HG02610 (cell line): ENCODE measurements around the gene CXCR4.
A peak's percentile ranks its signal among the peaks of the same experiment; 100 is the strongest.

Source experiments
- ATAC-seq: cut with Tn5 transposase; IDR thresholded peaks from one replicate; pipeline ENCODE4 v1.9.1; 2021; ENCODE audit warnings: mild to moderate bottlenecking, moderate library complexity; ENCODE audit not compliant: unreplicated experiment

CXCR4 gene

DNA sequence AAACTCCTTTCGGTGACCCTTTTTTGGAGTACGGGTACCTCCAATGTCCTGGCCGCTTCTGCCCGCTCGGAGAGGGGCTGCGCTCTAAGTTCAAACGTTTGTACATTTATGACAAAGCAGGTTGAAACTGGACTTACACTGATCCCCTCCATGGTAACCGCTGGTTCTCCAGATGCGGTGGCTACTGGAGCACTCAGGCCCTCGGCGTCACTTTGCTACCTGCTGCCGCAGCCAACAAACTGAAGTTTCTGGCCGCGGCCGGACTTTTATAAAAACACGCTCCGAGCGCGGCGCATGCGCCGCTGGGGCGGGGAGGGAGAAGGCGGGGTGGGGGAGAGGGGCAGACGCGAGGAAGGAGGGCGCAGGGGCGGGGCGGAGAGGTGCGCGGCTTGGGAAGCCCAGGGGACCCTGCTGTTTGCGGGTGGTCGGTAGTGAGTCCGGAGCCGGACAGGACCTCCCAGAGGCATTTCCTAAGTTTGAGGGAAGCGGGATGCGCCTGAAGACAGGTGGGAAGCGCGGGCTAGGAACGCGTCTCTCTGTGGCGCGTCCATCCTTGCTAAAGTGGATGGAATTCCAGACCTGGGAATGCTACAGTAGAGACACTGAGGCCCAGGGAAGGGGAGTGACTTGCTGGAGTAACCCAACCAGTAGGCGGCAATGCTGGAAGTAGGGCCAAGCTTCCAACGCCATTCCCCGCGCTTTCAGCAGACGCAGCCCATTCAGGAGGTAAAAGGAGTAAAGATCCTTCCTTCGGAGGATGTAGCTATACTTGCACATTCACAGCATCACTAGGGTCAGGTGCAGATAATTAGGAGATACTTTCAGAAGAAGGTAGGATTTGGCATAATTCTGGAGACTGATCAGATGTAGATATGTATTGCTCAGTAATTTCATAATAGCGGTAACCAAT is at the start of gene CXCR4:
Gene CXCR4 (minus strand): TSS at position 241 of the 910 bp plus-strand sequence. CDS start 89 bp downstream, at position 152.
- no peak for ATAC-seq

DNA sequence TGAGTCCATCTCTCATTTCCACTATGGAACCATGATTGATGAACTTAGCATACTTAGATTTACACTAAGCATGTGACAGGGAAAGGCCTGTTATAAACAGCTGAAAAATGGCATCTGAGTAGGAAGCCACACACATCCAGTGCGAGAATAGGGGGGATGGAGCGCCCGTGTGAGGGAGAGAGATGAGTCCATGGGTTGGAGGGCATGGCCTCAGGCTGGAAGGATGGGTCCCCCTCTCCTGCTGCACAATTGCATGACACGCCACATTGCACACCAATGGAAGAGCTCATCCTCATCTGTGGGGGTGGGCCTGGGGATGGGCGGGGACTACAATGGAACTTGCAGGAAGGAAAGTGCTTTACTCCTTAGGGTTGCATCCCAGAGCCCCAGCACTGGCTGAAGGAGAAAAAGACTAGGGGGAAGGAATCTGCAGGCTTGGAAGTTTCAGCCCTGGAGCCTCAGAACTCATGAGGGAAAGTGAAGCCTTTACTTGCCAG is 46.4 kb upstream of the CXCR4 start:
- ATAC-seq: no peak

DNA sequence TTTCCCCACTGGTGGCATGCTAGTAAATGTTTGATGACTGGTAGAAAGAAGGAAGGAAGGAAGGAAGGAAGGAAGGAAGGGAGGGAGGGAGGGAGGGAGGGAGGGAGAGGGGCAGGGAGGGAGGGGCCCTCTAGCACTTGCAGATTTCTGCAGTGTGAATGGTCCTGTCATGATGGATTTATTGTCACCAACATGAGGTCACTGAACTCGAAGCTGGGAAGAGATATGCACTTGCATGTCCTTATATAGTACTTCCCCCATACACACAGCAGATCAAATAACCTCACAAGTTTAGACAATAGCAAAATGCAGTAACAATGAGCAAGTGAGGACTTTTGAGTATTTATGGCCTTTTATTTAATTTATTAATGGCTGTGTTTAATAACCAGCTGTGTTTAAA is 44.5 kb upstream of the CXCR4 start:
- no peak for ATAC-seq

DNA sequence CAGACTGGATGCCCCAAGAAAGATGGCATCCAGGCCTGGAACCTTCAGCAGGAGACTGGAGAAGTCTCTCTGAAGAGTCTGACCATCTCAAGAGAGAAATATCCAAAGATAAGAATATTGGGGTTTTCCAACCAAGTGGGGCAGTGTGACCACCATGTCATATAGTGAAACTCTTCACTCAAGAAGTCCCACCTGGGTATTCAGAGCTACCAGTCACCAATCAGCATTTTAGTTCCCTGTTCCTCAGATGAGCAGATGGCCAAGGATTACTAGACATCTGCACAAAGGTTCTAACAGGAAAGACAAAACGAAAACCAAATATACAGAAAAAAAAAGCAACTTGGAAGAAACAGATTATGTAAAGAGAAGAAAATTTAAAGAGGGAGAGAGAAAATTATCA is 38.5 kb upstream of the CXCR4 start:
- no peak for ATAC-seq

DNA sequence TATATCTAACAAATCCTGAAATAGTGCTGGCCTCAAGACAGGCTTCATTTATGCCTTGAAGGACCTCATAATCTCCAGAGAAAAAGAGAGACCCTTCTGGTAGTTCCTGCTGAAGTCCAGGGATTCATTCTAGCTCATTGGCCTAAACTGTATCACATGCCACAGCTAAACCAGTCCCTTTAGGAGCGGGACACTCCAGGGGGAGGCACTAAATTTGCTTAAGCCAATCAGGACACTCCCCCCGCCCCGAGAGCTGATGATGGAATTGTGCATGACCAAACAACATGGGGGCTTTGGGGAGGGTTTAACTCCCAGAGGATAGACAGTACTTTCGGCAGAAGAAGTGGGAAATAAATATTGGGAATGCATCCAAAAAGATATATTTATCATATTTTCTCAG is 36.4 kb upstream of the CXCR4 start:
- ATAC-seq: no peak

DNA sequence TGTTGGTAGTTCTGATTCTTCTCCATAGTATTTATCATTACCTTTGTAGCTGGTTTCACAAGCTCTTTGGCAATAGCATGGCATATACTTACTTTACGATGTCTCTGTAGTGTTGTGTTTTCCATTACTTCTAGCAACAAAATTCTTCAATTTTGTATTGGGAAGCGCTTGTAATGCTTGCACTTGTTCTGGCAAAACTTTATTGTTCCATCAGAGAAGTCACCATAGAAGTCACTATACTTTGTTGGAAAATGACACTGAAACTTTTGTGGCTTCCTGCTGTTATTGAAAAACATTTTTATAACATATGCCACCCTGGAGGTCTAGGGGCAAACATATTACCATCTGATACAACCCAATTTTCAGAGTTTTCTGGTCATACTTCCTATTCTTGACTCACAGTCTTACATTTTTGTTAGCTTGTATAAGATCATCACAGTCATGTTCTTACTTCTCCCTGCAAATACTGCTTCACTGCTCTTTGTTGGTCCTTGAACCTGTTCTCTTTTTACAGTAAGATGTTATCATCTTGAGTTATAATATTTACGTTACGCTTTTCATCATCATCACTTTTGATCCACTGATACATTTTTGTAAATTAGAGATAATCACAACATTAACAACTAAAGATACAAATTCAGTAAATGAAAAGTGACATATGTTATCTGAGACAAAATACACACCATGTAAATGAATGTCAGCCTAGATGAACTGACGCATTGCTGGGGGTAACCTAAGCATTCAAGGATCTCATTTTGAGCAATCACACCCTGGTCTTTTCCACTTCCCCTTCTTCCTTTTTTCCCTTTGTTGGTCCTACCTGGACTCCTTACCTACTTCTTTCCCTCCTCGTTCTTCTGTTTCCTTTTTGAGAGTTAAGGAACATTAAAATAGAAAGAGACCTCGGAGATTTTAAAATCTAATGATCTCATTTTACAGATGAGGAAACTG is 33.3 kb upstream of the CXCR4 start:
- no peak for ATAC-seq

DNA sequence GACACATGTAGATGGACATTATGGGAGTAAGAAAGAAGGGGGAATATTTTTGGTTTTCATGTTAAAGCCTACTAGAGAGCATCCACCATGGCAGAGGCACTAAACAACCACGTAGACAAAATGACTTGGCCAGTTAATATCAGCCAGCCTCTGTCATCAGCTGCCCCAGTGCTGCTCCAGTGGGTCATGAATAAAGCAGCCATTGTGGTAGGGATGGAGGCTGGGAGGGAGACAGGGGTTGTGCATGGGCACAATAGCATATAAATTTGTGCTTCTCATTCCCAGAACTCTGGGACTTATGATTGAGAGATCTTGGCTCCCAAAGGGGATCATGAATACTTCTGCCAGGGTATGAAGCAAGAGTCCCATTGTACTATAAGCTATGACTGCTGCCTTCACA is 31.1 kb upstream of the CXCR4 start:
- ATAC-seq: no peak

DNA sequence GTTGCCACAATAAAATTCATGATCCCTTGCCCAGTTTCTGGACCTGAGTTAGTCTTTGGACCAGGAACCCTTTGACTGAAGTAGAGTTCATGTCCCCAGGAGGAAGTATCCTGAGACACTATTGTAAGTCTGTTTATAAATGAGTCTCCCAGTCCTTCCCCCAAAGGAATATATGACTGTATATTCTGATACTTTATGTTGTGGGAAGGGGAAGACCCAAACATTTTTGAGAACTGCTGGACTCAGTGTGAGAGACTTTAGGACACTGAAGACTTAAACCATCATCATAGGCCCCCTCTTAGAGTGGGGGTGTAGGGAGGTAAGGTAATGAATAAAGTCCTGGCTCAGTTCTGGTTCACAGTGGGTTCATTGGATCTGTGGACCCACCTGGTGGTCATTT is 28.6 kb upstream of the CXCR4 start:
- ATAC-seq: no peak

DNA sequence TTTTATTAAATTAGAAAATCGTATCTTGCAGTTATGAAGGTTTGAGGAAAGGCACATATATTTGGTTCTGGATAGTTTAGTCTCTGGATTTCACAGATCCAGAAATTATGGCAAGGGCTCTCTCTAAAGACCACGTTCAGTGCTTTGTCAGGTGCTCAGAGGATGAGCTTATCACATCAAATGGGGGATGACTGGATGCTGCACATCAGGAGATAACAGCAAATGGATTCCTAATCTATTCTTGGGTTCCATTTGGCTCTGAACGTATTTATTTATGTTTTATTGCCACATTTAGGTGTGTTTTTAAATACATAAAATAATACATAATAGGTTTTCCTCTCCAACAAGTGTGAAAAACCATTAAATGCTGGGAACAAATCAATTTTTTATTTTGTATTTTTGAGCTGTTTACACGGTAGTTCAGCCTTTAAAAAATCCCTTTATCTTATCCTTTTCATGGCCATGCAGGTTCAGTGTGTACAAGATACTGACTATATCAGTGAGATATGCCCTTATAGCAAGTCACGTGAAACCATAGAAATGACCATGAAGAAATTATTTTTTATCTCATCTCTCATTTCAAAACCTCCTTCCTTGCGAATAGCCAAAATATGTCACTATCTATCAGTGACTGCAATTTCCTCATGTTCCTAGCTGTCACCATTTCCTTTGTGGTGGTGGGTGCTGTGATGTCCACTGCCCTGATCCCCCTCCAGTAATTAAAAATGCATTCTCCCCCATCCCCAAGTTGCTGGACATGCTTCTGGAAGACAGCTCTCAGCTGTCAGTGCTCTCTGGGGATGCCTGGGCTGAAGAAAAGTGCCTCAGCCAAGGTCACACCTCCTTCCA is 25.9 kb upstream of the CXCR4 start:
- ATAC-seq: no peak

DNA sequence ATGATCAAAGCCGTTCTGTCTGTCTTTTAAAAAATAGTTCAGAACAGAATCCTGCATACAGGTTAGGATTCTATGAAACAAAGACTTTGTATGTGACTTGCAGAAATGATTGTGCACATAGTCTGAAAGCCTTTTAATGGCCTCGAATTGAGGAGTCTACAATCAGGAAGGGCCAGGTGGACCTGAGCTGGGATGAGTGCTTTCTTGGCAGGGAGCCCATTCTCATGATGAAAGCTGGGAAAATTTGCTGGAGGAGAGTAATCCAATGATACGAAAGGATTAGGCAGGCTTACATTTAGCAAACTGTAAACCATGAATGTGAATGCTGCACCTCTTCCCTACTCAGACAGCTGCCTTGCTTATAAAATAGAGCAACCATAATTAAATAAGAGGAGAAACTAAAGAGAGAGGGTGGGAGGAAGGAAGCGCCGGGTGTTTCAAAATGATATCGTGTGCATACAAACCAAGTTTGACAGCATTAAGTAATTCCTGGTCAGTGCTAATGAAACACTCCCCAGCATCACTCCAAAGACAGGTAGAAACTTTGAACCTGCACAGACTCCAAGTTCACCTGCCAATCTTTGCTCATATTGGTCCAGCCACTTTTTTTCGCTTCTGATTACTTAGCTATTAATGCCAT is 23.7 kb upstream of the CXCR4 start:
- ATAC-seq: no peak

DNA sequence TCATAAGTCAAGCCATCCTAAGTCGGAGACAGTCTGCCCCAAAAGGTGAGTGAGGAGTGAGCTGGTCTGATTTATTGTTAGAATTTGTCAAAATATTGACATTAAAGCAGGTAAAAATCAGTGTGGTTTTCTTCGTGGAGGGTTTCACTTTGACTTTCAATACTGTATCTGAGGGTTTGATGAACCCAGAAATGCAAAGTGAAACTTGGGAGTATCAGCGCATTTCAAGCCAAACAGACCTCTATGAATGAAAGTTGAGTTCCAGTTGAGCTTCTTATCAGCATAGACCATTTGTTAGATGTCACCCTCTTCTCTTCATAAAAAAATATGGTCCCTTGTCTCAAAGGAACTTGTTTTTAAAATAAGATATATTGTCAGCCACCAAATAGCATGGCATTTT is 21.7 kb upstream of the CXCR4 start:
- ATAC-seq: no peak

DNA sequence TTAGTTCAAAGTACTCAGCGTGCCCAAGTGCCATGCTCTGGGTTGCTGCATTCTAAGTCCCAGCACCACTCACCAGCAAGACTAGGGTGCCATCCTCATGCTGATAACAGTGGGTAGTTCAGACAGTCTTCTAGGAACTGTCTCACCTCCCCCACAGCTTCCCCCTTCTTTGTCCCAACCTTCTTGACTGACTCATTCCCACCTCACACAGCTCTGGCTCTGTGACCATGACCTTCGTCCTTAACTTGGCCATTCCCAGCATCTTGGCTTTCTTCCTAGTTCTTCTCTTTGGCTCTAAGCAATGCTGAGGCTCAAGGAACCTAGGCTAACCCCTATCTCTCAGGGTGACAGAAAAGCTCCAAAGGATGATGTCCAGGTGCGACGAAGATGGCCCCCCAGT is 20.0 kb upstream of the CXCR4 start:
- no peak for ATAC-seq

DNA sequence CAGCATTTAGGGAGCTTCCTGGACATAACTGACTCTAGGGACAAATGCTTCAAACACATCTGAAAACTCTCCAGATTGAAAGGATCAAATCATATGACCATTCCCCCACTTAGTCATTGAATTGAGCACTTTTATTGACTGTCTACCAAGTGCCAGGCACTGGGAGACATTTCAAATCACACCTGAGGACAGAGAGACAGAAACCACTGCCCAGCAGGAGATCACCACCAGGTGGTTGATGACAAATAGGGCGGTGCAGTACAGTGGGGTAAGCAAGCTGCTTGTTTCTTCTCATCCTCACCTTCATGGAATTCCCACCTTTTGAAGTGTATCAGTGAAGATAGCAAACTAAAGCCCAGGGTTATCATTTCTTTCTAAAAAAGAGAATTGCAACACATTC is 19.0 kb upstream of the CXCR4 start:
- ATAC-seq: no peak

DNA sequence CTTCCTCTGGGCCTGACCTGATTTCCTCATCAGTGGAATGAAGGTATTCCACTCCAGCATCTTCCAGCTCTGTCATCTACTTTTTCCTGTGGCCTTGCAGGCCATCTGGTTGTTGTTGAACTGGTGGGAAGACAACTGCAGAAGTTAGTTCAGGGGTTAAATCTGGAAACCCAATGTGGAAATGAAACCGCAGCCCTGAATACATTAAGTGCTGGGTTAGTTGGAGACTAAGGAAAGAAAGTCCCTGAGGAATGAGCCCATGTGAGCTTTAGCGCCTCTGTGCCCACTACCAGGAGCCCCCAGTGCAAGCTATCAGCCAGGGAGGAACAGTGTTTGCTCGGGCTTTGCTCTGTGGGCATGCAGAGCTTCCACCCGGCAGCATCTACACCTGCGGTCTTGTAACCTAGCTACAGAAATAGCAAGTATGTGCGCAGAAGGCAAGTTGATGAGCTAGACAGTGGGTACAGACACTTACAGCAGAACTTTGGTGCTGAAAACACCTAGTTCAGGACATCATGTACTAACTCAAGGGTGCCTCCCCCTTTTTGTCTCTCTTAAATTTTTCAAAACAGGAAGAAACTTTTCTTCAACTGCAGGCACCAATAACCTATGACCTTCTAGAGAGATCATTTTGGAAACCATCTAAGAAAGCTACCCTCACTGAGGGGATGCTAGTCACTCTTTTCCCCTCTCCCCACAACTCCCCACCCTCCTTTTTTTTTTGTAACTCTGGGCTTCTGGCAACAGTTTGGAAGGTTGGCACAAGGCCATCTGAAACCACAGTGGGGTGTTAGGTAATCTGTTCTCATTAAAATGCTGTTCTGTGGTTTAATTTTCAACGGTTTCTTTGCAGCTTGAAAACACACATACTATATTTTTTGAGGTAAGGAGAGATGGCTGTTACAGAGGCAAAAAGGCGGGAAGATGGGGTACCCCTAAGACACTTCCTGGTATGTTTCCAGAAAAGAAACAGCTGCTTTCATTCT is 18.3 kb upstream of the CXCR4 start:
- peak; percentile 33 for ATAC-seq

DNA sequence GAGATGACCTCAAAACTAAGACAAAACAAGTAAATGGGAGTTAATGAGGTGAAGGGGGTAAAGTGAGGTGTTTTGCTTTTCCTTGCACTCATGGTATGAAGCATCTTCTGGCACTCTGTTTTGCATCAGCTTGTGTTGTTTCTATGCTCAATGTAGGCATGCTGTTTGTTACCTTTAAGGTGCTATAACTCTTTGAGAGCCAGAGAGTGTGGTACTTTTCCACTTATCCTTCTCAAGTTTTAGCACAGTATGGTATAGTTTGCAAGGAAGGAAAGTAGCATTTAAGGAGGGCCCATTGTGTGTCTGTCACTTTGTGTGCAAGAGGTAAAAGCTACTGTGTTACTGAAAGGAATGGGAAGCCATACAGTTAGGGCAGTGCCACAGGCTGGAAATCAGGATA is 17.5 kb upstream of the CXCR4 start:
- no peak for ATAC-seq

DNA sequence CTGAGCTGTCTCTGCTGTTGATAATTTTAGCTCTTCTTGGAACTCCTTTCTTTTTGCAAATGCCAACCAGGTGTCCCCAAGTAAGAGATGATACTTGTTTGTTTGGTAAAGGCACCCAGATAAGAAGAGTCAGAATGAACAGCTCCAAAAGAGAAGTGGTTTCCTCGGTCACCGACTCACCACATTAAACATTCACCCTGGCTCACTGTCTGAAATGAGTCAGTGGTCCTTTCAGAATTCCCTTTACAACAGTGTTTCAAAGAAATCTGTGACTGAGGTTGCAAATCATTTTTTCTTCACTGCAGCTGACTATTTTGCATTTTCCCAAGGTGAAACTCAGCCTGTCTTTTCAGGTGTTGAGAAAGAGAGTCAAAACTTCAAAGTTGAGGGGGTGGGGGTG is 16.2 kb upstream of the CXCR4 start:
- peak; percentile 41 for ATAC-seq

DNA sequence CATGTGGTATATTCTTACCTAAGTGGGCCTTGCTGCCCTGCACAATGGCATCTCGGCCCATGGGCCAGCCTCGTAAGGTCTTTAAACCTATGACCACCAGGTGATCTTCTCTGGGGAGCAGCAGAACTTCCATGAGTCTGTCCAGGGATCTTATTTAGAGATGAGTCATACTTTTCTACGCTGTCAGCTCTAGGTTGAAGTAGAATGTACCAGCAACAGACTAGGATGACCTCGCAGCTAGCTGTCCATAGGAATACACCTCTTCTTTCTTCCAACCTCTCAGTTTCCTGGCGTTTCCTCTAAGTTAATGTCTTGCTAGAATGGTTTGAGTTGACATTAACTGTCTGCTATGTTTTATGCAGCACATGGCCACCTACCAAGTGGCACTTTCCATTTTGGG is 15.6 kb upstream of the CXCR4 start:
- no peak for ATAC-seq

DNA sequence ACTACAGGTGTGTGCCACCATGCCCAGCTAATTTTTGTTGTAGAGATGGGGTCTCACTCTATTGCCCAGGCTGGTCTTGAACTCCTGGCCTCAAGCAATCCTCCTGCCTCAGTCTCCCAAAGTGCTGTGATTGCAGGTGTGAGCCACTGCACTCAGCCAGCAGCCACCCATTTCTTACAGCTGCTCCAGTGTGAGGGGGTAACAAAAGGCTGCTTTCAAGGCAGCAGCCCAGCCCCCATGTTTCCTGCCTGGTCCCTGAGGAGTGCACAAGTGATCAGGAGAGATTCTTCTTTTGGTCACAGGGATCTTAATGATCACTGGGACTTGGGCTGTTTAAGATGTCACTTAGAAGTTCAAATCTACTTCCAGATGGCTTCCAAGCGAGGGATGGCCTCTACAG is 15.2 kb upstream of the CXCR4 start:
- ATAC-seq: no peak

DNA sequence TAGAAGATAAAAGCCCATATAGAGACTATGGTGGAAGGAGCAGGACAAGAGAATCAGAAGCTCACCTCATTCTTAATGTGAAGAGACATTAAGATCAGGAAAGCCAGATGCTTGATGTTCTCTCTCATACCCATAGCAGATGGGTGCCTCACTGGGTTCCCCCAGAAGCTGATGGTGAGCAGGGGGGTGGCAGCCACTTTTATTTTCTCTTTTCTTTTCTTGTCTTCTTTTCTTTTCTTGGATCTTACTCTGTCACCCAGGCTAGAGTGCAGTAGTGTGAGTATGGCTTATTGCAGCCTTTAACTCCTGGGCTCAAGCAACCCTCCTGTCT is 14.8 kb upstream of the CXCR4 start:
- ATAC-seq: no peak
